T-helper 2 cell (primary cell): Measurements from ENCODE around the gene OSR1.

Experiments
- DNase-seq, 5 experiments: peaks; one replicate each; pipeline versions ENCODE4 v3.0.0 to v3.0.0-alpha.2; 2012 to 2022
- total RNA-seq, 2 donors: gene quantifications; one replicate each; lab custom pipeline; 2026; lab: John Stamatoyannopoulos, UW

Gene OSR1
- total RNA-seq = 0 to 0.07 reads per million in 2 donors

DNA sequence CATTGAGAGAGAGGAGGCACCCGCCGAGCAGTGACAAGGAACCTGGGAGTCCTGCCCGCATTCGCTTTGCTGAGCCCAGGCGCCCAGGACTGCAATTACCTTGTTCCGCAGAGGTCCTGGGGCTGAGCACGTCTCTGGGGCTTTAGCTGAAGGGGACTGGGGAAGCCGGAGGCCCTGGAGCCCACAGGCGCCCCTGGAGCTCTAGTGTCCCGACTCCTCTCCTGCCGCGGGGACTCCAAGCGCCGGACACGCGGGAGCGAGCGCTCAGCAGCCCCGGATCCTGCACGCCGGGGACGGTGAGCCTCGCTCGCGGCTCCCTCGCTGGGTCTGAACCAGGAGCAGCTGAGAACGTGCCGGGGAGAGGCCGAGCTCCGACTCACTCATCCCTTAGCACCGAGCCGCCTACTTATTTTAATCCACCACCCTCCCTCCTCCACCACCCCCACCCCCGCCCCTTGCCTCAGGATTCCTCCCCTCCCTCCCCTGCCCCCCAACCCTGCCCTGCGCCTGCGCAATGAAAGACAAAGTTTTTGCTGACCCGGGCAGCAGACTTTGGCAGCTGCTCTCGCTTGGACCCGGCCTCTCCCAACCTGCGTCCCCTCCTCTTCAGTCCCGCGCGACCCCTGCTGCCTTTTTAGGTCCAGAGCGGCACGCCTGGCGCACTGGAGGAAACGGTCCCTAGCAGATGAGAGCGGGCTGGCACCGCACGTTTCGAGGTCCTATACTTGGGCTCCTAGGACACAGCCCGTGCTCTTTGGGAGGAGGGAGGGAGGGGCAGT is at the start of gene OSR1:
OSR1 (minus strand) TSS at position 382 of the 779 bp plus-strand sequence. CDS start 4,818 bp downstream, outside the sequence.
- DNase-seq = no peak

DNA sequence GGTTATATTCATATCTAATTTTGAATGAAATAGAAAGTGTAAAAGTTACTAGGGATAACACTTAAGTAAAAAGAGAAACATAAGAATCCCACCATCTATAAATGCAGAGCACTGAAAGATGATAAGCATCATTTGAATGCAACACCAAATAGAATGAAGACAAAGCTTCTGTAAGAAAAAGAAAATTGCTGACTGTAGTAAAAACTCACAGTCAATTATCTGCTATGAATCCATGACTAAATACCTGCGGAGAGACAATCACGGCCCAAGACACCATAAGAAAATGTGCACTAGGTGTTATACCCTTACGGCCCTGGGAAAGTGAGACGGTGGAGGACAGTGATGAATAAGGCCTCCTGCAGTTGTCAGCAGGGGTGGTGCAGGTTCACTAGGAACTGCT is 45.4 kb upstream of the OSR1 start:
- no peak for DNase-seq

DNA sequence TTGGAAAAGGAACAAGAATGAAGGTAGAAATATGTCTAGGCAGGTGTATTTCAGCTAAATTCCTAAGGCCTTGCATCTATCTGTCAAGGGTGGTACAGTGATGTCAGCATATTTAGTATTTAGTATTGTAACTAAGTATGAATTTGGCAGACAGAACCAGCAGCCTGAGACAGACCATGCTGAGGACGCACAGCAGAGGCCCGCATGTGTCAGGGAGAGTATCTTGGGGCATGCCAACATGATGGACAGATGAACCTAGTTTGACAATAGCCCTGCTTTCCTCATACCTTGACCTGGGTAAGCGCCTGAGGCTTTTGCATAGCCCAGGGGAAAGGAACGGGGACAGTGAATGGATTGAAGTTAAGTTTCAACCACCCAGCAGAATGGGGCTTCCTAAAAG is 33.8 kb upstream of the OSR1 start:
- no peak for DNase-seq

DNA sequence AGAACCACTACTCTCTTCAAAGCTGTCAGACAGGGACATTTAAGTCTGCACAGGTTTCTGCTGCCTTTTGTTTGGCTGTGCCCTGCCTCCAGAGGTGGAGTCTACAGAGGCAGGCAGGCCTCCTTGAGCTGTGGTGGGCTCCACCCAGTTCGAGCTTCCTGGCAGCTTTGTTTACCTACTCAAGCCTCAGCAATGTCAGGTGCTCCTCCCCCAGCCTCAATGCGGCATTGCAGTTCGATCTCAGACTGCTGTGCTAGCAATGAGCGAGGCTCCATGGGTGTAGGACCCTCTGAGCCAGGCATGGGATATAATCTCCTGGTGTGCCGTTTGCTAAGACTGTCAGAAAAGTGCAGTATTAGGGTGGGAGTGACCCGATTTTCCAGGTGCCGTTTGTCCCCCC is 31.0 kb upstream of the OSR1 start:
- peak in 1 of 5 experiments; percentile 3 for DNase-seq

DNA sequence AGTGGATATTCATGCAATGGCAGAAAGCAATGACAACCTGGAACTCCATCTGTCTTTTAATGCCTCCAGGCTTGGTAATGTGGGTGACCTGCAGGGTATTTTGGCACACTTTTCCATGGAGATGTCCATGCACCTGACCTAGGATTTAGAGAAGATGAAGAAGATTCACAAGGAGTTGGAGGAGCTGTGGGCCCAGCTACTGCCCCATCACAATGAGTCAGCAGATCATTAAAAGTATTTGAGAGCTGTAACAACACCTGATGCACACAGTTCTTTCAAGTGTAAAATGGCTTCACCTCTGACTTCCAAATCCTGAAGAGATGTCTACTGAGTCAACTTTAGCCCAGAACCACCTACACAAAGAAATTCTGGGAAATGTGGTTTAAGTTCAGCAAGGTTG is 22.1 kb upstream of the OSR1 start:
- no peak for DNase-seq

DNA sequence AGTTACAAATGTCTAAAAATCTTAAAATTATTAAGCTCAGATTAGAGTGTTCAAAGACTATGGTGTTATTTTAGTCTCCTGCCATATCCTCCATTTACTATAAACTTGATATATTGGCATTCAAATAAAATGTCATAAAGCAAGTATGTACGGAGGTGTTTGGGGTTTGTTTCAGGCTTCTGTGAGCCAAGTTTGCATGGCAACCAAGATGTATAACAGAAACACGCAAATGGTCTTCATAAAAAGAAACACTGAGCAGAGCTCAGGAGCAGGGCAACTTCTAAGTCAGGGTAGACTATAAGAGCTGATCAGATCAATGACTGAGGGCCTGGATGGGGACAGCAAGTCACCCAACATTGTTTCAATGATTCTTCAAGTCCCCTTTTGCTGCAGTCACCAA is 20.5 kb upstream of the OSR1 start:
- DNase-seq = no peak

DNA sequence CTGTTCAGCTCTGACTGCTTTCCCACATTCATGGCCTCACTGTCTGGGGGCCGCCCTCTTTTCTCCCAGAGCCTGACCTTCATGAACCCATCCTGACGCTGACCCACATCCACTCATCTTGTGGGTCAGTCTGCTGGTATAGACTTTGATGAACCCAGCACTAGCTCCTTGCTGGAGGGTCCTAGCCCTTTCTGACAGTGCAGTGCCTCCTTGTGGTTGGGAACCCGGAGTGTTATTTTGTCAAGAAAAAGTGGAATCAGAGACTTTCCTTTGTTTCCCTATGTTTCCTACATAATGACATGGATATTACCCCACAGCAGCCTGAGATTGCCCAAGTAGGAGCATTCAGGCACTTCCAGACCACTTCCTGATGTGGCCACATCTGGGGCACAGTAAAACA is 19.3 kb upstream of the OSR1 start:
- no peak for DNase-seq

DNA sequence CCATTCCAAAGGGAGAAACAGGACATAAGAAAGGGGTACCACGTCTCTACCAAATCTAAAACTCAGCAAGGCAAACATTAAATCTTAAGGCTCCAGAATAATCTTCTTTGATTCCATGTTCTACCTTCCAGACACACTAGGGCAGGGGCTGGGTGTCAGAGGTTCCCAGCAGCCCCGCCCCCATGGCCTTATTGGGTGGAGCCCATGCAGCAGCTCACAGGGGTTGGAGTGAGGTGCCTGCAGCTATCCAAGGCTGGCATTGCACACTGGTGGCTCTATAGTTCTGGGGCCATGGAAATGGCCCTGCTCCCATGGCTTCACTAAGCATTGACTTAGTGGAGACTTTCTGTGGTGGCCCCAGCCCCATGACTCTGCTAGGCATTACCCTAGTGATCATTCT is 14.9 kb upstream of the OSR1 start:
- DNase-seq = no peak

DNA sequence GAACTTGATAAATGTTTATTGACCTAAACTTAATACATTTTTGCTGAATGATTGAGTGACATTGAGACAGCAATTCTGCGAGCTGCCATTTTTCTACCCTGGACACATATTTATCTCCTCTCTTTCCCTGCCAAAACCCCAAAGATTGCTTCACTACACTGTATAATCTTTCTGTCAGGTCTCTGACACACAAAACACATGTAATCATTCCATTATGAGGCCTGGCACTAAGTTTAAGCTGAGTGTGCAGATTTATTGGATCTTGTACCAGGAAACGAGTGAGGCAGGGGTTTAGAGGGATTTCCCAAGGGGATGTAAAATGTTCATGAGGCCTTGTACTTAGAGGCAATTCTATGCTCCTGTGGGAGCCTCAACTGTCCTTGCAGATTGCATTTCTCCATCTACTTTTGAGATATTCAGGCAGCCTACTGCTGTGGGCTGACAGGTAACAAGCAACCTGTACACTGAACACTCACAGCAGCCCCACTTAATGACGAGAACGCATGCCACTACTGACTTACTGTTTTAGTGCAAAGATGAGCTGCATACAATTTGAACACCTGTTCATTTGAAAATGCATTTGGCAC is 13.7 kb upstream of the OSR1 start:
- DNase-seq = no peak

DNA sequence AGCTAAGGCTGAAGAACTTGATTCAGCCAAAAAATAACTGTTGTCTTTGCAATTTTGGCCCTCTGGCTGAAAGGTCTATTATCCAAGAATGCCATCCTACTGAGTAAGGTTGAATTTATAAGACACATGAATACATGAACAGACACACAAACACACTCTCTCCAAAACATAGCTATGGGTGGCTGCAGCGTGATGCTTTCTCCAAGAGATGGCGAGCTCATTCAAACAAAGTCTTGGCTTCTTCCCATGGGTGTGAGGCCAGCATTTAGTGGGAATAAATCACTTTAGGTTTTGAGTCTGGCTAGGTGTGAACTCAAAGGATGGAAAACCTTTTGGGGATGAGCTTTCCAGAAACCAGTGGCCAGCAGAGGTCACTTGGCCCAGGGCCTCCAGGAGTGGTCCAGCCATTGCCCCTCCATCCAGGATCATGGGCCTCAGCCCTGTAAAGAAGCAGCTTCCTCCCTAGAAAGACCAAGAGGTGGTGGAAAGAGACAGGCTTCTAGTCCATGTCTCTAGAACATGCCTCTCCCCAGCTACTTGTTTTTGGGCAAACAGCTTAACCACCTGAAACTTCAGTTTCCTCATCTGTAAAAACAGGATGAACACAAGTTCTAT is 11.0 kb upstream of the OSR1 start:
- no peak for DNase-seq

DNA sequence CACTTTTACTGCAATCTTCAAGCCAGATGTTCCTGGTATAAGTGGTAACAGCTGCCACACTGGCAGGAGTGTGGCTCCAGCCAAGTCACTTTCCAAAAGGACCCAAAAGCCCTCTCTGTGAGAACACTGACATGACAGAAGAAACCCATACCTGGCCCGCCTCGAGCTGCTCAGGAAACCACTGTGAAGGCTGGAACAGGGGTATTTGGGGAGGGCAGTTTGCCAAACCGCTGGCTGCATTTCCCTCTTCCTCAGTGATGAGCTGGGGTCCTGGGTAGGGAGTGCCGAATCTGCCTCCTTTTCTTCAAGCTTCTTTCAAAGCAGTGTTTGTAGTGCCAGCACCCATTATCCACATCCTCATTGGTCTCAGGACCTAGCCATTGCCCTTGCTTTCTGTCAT is 10.3 kb upstream of the OSR1 start:
- no peak for DNase-seq

DNA sequence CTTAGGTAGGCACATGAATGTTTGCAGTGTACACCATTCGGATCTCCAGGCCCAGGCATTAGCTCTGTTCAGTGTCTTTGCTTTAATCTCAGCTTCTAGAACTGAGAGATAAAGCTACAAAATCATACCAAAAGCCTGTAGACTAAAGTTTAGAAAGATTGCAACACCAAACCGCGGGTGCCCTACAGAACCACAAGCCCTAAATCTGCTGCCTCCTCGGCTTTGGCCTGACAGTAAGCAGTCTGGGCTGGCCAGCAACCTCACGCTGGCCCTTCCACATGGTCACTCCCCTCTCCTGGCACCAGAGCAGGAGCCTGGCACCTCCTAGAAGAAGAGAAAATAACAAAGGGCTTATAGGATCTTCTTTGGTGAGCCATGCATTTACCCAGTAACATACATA is 8.9 kb upstream of the OSR1 start:
- no peak for DNase-seq

DNA sequence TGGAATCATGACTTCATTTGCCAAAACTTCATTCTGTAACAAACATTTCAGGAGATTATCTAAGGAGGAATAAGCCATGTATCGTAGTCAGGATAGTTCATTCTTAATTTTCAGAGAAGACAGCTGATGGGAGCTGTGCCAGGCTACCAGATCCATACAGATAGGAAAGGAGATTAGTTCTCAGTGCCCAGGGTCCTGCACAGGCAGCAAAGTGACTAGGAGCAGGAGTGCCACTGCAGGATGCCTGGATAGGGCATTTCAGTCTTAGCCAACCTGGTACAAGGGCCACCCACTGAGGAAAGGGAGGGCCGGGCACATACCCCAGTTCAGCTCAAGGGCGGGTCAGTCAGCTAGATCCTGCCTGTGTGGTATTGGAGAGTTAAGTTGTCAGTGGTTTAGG is 6.7 kb upstream of the OSR1 start:
- DNase-seq = no peak

DNA sequence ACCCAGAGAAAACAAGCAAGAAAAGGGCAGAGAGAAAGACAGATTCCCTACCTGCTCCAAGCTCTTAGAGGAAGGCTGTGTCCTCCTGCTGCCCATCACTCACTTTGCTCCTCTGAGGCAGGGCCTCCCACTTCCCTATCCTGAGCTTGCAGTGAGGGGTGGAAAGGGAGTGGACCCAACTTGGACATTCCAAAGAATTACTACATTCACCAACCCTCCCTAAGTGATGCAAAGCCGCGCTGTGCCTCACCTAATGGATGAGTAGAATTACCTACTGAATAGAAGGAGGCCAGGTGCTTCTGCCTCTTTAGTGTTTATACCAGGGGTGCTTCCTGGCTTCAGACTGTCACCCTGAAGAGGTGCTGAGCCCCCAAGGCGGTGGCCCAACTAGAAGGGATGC is 5.6 kb upstream of the OSR1 start:
- no peak for DNase-seq

DNA sequence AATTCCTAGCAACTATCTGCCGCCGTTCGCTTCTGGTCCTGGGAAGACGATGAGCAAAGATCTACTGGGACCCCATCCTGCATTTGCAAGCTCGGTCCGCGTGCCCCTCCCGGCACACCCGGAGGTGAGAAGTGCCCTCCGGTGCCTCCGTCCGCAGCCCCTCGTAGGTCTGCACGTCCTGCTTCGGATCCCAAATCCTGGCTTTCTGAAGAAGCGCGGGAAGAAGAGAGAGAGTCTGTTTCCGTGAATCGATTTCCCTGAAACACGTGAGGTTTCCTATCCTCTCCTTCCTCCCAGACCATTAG is 5.0 kb upstream of the OSR1 start:
- no peak for DNase-seq

DNA sequence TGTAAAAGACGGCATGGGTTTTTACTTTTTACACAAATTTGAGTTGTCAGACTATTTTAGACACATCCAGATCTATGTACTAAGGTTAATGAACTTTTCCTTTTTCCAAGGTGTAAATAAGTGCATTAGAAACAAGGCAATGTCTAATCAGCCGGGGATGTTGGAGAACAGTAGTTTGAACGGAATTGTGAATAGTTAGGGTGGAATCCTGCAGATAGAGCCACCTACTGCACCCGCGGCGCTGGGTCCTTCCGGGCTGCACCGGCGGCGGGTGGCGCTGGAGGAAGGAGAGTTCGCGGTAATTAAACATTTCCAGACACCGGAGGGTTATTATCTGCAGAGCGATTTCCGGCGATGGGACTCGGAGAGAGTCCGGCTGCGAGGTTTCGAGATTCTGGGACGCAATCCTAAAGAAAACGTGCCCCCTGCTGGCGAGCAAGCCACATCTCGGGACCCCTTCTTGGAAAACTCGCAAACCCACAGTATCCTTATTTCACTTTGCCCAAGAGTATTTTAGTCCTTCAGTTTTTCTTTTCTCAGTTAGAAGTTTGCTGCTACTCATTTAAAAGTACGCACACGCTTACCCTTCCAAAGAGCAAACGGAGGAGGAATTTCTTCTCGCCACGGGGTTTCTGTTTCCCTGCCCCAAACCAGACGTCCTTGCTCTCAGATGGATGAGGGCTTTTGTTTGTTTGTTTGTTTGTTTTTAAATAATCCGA is 4.5 kb upstream of the OSR1 start:
- DNase-seq = peak in 3 of 5 experiments; percentile 21 to 37 (median 31)

DNA sequence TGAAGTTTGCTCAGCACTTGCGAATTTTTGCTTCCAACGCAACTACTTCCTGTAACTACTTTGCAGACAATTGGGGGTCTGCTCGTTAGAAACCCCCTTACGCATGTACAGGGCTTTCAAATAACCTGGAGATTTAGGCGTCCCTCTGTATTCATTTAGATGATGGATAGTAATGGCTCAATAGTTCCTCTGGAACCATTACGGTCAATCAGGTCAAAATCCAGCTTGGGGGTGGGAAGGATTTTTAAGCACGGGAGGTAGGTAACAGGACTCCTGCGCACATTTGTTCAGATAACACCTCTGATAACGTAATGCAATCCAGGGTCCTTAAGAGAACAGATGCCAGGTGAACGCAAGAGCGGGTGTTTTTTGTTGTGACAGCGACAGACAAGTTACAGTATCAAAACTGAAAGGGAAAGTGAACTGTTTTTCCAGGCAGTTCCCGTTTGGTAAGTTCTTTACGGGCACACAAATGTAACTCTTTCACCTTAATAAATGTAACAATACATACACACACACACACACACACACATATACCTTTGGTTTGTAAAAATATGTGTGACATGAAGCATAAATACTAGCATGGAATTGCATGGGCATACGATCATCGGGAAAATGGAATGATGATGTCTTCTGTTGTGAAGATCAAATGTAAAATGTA is 3.8 kb upstream of the OSR1 start:
- peak in 2 of 5 experiments; percentile 40 to 48 for DNase-seq

DNA sequence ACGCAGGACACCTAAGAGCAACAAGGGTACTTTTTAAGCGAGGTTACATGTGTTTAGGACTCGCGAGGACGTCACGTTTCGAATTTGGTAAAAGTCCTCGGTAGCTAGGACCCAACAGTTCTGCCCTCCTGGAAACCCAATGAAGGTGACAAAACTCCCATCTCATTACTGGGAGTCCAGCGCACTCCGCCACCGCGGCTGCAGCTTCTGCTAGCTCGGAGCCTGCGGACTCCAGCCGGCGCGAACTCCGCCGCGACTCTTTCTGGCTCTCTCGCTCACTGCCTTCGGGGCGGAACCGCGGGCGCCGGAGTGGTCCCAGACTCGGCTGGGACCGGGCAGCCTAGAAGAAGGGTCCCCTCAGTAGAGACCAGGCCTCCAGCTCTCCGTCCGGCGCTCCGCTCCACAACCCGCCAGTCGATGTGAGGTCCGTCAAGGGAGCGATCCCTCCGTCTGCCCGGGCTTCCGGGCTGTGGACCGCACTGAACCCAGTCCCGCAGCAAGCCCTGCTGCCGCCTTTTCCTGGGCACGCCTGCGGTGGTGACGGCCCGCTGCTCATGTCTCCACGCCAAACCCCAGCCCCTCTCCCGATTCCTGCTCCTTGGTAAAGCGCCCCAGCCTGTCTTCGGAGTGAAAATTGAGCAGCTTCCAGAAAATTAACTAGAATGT is 3.0 kb upstream of the OSR1 start:
- no peak for DNase-seq

DNA sequence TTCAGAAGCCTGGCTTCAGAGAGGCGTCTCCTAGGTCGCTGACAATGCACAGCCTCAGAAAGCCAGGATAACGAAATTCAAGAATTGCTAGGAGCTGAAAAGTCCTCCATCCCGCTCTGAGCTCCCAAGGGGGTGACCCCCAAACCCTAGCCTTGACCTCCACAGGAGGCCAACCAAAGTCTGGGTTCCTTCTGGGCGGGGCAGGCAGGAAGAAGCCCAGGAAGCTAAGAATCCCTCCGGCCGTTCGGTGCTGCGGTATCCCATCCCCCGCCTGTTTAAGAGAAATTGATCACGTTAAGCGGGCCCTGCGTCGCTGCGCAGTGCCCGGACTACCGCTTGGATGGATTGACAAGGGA is 2.5 kb upstream of the OSR1 start:
- no peak for DNase-seq

DNA sequence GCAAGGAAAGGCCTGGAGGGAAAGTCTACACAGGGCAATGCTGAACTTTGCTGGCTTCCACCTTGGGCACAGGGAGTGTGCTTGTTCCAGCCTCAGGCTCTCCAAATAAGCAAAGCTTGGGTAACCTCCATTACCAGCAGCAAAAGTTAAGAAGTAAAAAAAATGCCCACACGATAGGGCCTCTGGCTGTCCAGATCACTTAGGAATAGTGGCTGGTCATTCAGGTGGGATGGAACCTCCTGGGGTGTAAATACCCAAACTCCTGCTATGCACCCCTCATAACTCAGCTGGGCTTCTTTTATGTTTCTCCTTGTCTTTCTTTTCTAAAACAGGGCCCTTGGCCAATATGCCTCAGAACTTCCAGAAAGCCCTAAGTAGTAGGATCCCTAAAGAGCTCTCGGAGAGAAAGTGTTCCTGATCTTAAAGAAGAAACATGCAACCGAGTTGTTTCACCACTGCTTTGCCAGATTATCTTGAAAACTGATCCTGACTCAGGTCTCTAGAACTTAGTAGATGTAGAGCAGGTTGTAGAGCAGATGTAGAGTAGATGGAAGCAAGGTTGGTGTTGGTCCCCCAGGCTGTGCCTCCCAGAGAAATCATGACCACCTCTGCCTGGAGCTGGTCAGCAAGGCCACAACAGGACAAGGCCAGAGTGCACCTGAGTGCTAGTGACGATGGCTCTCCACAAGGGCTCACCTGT is 2.0 kb upstream of the OSR1 start:
- no peak for DNase-seq

DNA sequence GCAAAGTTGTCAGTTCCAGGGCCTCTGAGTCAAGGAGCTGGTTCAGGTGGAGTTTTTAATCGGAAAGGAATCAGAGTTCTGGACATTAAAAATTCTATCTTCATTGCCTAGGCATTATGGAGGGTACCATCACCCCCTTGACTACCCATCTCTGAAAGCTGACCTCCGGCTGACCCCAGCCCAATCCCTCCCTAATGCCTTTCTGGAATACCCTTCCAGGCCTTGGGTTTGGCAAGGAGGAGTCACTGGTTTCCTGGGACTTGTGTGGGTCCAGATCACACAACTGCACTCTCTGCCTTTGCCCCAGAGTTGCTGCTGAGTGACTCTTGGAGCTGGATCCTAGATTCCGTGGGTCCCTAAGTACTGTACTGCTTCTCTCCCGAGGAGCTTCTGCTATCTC is 1.0 kb upstream of the OSR1 start:
- no peak for DNase-seq

DNA sequence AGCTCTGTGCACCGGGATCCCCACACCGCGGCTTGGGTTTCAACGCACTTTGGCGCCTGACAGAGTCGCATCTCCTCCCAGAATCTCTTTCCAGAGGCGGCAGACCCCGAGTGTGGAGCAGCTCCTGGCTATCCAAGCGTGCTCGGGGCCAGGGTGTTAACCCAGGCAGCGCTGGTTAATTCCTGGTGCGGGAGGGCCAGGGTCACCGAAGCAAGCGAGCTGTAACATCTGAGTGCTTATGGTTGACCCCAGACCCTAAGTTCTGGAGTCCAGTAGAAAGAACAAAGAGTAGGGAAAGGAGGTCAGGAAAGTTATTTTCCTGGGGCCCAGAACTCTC is 566 bp upstream of the OSR1 start:
- no peak for DNase-seq
